Activated CD4-positive, alpha-beta T cell treated with anti-CD3 and anti-CD28 coated beads, Interleukin-2, amount 50 U/mL, for 16 hours (primary cell): ENCODE results near the gene FOXP1.
A peak's percentile ranks its signal among the peaks of the same experiment; 100 is the strongest.

Experiments used
- DNase-seq: peaks from one replicate; pipeline ENCODE4 v3.0.0-alpha.2; 2020

FOXP1 gene

GRCh38 chr3:71247221-71247957, 336.1 kb downstream of the FOXP1 start:
- DNase-seq: no peak

- no peak for DNase-seq
These were observed 337.3 kb downstream of the FOXP1 start for GRCh38 chr3:71245971-71246880.

- no peak for DNase-seq
These were observed 338.6 kb downstream of the FOXP1 start for GRCh38 chr3:71244826-71245488.

DNA sequence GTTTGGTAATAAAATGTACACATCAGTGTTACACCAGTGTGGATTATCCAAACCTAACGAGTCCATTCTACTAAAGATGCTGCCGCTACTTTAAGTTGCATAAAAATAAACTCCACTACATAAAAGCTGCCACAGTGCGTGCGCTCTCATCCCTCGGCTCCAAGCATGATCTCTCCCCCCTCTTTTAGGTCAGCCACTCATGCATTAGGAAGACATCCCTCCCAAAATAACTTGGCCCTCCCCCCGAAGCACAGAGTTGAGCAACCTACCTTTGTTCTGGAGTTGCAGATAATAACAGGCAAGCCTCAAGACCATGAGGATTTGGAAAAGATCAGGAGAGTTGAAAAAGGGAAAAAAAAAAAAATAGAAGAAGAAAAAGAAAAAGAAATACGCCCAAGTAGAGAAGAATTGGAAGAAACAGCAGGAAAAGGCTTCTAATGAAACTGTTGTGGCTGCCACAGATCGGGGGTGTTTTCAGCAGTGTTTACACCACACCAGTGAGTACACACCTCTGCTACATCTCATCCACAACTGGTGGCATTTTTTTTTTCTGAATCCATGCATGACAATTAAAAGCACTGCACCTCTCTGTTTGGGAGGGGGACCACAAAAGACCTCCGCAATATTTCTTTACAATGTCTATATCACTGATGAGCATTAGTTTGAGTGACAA, 339.2 kb downstream of the FOXP1 start:
- no peak for DNase-seq

GRCh38 chr3:71243229-71243628, 340.3 kb downstream of the FOXP1 start:
- no peak for DNase-seq

- no peak for DNase-seq
These were observed 341.5 kb downstream of the FOXP1 start for GRCh38 chr3:71241981-71242560.

DNA sequence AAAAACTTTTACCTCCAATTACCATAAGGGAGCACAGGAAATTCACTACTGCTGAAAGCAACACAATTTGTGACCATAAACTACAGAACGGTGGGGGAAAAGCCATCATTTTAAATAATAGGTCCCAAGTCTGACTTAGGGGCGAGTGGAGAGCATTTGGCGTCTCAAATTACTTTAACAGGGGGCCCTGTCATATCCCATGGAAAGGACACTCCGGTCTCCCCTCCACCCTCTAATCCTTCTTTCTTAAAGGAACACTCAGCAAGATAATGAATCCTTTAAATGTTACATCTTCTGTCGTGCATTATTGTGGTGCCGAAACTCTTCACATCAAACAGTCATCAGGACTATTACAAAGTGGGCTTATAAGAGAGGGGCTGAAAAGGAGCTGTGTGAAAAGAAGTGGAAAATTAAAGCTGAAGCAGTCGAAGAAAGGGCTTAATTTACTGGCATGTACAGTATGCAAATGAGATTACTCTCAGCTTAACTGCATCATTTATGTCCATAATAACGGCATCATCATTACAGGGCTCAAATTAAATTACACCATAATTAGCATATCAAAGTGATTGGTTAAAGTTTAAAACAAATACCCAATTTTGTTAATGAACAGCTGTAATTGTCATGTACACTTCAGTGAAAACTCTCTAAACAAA, 342.2 kb downstream of the FOXP1 start:
- DNase-seq: no peak

GRCh38 chr3:71240034-71240433, 343.5 kb downstream of the FOXP1 start:
- no peak for DNase-seq

DNA sequence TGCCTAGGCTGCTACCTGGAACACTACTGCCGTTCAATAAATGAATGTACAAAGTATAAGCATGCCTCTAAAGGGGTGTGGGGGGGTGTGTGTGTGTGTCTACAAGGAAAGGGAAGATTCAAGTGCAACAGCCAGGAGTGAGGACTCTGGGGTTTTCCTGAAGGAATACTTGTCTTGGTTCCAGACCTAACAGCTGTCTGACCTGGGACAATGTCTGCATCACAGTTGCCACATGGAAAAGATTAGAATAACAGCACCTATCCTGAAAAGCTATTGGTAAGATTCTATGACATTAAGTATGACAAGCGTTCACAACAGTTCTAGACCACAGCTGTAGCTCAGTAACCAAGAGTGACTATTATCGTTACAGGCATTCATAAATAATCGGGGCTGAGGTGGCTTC, 345.2 kb downstream of the FOXP1 start:
- no peak for DNase-seq

GRCh38 chr3:71237672-71238071, 345.9 kb downstream of the FOXP1 start:
- DNase-seq: no peak

DNA sequence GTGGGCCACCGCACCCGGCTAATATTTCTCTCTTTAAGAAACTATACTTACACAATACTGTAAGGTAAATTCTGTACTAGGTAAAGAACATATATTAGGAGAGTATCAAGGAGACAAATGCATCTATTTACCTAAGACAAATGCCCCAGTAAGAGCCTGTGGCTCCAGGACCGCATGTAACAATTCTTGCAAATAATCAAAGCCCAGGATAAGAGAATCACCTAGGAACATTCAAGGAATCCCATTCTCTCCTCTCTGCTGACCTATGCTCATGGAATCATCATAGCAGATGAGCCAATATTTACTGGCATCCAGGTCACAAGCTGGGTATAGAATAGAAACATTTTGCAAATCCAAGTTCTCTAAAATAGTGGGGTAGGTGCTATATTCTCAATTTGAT, 347.7 kb downstream of the FOXP1 start:
- no peak for DNase-seq

DNA sequence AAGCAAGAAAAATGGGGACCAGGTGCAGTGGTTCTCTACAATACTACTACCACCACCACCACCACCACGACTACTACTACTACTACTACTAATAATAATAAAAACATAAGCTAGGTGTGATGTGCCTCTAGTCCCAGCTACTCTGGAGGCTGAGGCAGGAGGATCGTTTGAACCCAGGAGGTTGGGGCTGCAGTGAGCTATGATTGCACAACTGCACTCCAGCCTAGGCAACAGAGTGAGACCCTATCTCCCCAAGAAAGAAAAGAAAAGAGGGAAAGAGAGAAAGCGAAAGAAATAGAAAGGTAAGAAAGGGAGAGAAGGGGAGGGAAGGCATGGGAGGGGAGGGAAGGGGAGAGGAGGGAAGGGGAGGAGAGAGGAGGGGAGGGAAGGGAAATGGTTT, 350.6 kb downstream of the FOXP1 start:
- no peak for DNase-seq

- DNase-seq: peak; percentile 9
These were observed 351.3 kb downstream of the FOXP1 start for GRCh38 chr3:71232175-71232679.

GRCh38 chr3:71231680-71232079, 351.8 kb downstream of the FOXP1 start:
- DNase-seq: no peak

DNA sequence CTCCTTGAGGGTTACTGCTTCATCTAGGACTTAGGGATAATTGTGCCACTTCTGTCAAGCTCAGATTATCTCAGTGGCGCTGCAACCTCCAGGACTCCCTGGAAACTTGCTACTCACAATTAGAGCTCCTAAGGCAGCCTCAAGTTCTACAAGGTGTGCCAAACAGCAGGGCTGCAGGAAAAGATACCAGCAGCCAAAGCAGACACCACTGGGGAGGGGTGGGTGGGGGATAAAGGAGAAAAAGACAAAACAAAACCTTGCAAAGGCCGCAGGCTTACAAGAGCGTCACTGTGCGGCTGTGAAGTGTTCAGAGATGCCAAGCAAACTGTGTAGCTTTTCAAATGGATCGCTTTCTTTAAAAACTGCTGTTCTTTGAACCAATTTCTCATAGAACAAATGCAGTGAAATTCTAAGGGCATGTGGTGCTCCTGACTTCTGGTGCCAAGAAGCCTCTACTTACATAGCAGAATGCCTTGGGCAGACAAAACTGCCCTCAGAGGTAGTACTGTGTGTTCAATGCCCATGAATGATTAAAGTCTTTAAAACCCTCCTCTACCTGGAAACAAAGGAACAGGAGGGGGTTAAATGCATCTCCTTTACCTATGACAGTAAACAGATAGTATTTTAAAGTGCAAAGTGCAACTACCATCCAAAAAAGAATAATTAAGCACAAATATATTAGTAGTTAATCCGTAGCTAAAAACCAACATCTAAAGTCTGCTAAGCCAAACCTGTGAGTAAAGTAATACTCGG, 353.4 kb downstream of the FOXP1 start:
- DNase-seq: no peak

- no peak for DNase-seq
These were observed 355.2 kb downstream of the FOXP1 start for GRCh38 chr3:71228156-71228866.

- DNase-seq: peak; percentile 64
These were observed 356.3 kb downstream of the FOXP1 start for GRCh38 chr3:71227270-71227661.

- DNase-seq: peak; percentile 97
These were observed 356.8 kb downstream of the FOXP1 start for GRCh38 chr3:71226565-71227269.

- peak; percentile 29 for DNase-seq
These were observed 357.5 kb downstream of the FOXP1 start for GRCh38 chr3:71225951-71226564.
